A673 (cell line): Measurements from ENCODE around the gene C20orf96.

Experiments used
- EZH2 ChIP-seq: fragments of 200-600 bp; sonication (generic); IDR thresholded peaks from 2 replicates; pipeline ENCODE4 v1.6.1; 2017; ENCODE audit warnings: borderline replicate concordance, low read depth, mild to moderate bottlenecking, mixed read lengths, antibody characterized with exemption, low read length; ENCODE audit not compliant: poor library complexity, severe bottlenecking
- TF ChIP-seq, protein P1 (sequence below): fragments of 300-800, 200-600 bp; sonication (generic); conservative IDR thresholded peaks from 2 replicates; pipeline ENCODE4 v1.5.1; 2017; ENCODE audit warnings: low read depth, mild to moderate bottlenecking, antibody characterized with exemption, low read length, moderate library complexity, mixed read lengths

DNA sequence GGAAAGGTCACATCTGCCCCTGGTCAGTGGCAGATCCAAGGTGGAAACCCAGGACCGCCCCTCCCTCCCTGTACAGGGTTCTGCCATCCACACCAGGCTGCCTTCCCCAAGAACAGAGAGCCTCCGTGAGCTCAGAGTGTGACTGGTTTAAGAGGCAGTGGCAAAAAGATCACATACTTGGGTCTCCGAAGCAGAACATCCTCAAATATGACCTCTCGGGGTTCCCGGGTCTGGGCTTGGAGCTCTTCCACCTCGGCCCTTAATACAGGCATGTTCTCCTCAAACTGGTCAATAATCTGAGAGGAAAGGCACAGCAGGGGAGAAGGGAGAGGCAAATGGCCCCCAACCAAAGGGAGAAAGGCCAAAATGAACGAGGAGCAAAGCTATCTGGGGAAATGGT lies 14.8 kb downstream of the C20orf96 start:
- TF ChIP-seq, protein P1, sequence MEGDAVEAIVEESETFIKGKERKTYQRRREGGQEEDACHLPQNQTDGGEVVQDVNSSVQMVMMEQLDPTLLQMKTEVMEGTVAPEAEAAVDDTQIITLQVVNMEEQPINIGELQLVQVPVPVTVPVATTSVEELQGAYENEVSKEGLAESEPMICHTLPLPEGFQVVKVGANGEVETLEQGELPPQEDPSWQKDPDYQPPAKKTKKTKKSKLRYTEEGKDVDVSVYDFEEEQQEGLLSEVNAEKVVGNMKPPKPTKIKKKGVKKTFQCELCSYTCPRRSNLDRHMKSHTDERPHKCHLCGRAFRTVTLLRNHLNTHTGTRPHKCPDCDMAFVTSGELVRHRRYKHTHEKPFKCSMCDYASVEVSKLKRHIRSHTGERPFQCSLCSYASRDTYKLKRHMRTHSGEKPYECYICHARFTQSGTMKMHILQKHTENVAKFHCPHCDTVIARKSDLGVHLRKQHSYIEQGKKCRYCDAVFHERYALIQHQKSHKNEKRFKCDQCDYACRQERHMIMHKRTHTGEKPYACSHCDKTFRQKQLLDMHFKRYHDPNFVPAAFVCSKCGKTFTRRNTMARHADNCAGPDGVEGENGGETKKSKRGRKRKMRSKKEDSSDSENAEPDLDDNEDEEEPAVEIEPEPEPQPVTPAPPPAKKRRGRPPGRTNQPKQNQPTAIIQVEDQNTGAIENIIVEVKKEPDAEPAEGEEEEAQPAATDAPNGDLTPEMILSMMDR = no peak
- TF ChIP-seq EZH2 = no peak
